Fibroblast of pulmonary artery (primary cell): Measurements from ENCODE around the gene PRKCE.

ENCODE experiments used
- DNase-seq: peaks from one replicate; pipeline ENCODE4 v3.0.0-alpha.2; 2010; ENCODE audit warnings: low read depth
- H3K4me3 ChIP-seq: replicated peaks from 2 replicates; pipeline ENCODE4 v1.5.1; 2011; ENCODE audit warnings: low read depth, mild to moderate bottlenecking, control low read depth, low read length, moderate library complexity
- CTCF ChIP-seq: IDR thresholded peaks from 2 replicates; pipeline ENCODE4 v1.5.1; 2011; ENCODE audit warnings: mild to moderate bottlenecking, control low read depth, low read length, inconsistent platforms; ENCODE audit errors: missing control alignments

The PRKCE gene

GRCh38 chr2:45941531-45942236 lies 290.2 kb downstream of the PRKCE start:
- no peak for DNase-seq
- TF ChIP-seq CTCF = no peak
- H3K4me3 ChIP-seq = no peak overlapping the region

- DNase-seq = no peak
- H3K4me3 ChIP-seq = no peak overlapping the region
- no peak for TF ChIP-seq CTCF
Observed at GRCh38 chr2:45942237-45942738, 290.8 kb downstream of the PRKCE start.

DNA sequence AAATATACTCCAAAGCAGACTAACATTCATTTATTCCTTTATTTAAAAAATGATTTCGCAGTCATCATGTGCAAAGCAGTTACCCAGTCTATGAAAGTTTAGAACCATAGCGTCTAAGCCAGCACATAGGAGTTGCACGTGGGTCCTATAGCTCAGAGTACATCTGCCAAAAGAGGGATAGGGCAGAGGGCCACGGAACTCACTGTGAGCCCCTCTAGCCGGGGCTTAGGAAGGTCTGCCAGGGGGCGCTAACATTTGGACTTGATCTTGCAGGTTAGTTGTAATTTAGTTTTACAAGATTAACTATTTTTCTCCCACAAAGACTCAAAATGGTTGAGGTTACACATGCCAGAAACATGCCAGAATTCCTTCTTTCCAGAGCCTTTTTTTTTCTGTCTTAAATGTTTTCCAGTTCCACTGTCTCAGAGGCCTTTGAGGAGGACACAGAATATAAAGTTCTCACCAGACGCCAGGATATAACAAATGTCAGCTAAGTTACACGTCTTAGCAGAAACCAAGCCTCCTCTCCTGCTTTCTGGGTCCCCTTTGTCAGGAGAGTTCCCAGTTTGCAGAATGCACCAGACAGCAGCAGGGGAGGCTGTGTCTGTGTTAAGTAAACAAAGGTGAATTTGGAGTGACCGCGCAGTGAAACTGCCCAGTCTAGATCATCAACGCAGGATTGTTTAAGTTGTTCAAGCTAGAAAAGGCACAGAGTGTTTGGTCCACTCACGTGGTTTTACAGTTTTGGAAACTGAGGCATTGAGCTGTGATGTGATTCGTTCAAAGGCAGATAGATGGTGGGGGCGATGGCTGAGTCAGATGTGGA lies 292.0 kb downstream of the PRKCE start:
- DNase-seq = no peak
- no peak for TF ChIP-seq CTCF
- H3K4me3 ChIP-seq = no peak overlapping the region

GRCh38 chr2:45944074-45944473 lies 292.6 kb downstream of the PRKCE start:
- DNase-seq = peak; percentile 70
- TF ChIP-seq CTCF = no peak
- no peak overlapping the region for H3K4me3 ChIP-seq

GRCh38 chr2:45945302-45945717 lies 293.8 kb downstream of the PRKCE start:
- no peak for TF ChIP-seq CTCF
- no peak for DNase-seq
- no peak overlapping the region for H3K4me3 ChIP-seq

DNA sequence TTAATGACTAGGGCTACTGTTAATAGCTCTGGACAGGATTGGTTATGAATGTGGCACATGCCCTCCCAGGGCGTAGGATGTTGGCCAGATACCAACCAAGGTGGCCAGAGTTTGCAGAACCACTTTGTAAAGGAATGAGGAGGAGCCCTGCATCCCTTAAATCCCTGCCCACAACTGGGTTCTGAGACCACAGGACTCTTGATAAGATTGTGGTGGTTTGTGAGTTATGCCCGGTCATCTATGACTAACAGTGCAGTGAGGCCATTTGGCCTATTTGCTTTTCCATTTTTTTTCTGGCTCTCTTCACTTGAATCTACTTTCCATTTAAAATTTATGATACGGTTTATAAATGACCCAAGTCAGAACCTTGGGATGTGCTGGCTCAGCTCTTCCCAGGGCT lies 294.5 kb downstream of the PRKCE start:
- TF ChIP-seq CTCF = no peak
- DNase-seq = peak; percentile 86

GRCh38 chr2:45950606-45951005 lies 299.1 kb downstream of the PRKCE start:
- DNase-seq = no peak
- TF ChIP-seq CTCF = no peak
- no peak overlapping the region for H3K4me3 ChIP-seq

More for the DNA sequence above, 294.5 kb downstream of the PRKCE start:
- no peak overlapping the region for H3K4me3 ChIP-seq
